Measurements from ENCODE around the gene TFEB.

Gene TFEB

DNA sequence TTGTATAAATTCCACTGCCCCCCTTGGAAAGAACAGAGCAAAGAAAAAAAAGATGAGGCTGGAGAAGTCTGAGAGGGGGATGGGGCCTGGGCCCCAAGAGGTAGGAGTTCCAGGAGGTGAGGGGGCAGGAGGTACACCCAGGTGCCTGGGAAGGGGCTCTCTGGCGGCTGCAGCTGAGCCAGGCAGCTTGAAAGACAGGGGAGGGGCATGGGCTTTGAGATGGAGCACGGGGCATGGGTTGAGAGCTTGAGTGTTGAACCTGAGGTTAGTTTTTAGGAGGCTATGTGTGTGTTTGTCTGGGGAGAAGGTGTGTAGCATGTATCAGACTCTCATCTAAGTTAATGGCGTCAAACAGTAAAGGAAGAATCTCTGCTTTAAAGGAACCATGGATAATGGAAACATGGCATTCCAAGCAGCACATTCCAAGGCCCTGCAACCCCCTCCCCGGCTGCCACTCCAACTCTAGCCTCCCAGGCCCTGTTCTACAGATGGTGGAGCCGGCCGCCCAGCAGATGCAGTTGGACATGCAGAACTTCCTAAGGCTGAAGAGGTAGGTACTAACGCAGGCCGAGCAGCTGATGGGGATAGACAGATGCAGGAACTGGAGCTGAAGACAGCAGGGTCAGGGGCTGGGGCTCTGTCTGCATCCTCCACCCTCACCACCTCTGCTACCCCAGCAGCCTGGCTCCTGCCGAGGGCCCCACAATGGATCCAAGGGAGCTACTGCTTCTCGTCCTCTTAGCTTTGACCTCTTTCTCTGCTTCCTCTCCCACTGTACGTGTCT lies 55.0 kb downstream of the TFEB start:
- H3K9ac ChIP-seq (ENCODE audit: low read length), result no peak overlapping the region
- H3K4me1 ChIP-seq (ENCODE audit: control insufficient read depth, low read depth, low read length), result peaks cover 3% of the 10 kb centered on the region
- no peak overlapping the region for H3K27ac ChIP-seq (ENCODE audit: low read length)
- no peaks in the 10 kb centered on the region for H3K36me3 ChIP-seq (ENCODE audit: control insufficient read depth, low read depth, low read length)
- H3K4me3 ChIP-seq (ENCODE audit: low read length), result no peak overlapping the region
- no peaks in the 10 kb centered on the region for H3K9me3 ChIP-seq (ENCODE audit: control insufficient read depth, low read depth, low read length)
- peaks cover 31% of the 10 kb centered on the region for H3K27me3 ChIP-seq (ENCODE audit: control insufficient read depth, insufficient read depth, low read length)

- peaks cover 31% of the 10 kb centered on the region for H3K27me3 ChIP-seq (ENCODE audit: control insufficient read depth, insufficient read depth, low read length)
- H3K27ac ChIP-seq (ENCODE audit: low read length), result no peak overlapping the region
- H3K9ac ChIP-seq (ENCODE audit: low read length), result no peak overlapping the region
- peaks cover 3% of the 10 kb centered on the region for H3K4me1 ChIP-seq (ENCODE audit: control insufficient read depth, low read depth, low read length)
- no peak overlapping the region for H3K4me3 ChIP-seq (ENCODE audit: low read length)
- no peaks in the 10 kb centered on the region for H3K36me3 ChIP-seq (ENCODE audit: control insufficient read depth, low read depth, low read length)
- H3K9me3 ChIP-seq (ENCODE audit: control insufficient read depth, low read depth, low read length), result no peaks in the 10 kb centered on the region
Measured at GRCh38 chr6:41679696-41680095, 55.7 kb downstream of the TFEB start.

GRCh38 chr6:41678511-41679084 lies 56.8 kb downstream of the TFEB start:
- H3K9ac ChIP-seq (ENCODE audit: low read length), result no peak overlapping the region
- no peak overlapping the region for H3K27ac ChIP-seq (ENCODE audit: low read length)
- peaks cover 25% of the 10 kb centered on the region for H3K27me3 ChIP-seq (ENCODE audit: control insufficient read depth, insufficient read depth, low read length)
- no peak overlapping the region for H3K4me3 ChIP-seq (ENCODE audit: low read length)
- no peaks in the 10 kb centered on the region for H3K9me3 ChIP-seq (ENCODE audit: control insufficient read depth, low read depth, low read length)
- H3K36me3 ChIP-seq (ENCODE audit: control insufficient read depth, low read depth, low read length), result no peaks in the 10 kb centered on the region
- peaks cover 3% of the 10 kb centered on the region for H3K4me1 ChIP-seq (ENCODE audit: control insufficient read depth, low read depth, low read length)

DNA sequence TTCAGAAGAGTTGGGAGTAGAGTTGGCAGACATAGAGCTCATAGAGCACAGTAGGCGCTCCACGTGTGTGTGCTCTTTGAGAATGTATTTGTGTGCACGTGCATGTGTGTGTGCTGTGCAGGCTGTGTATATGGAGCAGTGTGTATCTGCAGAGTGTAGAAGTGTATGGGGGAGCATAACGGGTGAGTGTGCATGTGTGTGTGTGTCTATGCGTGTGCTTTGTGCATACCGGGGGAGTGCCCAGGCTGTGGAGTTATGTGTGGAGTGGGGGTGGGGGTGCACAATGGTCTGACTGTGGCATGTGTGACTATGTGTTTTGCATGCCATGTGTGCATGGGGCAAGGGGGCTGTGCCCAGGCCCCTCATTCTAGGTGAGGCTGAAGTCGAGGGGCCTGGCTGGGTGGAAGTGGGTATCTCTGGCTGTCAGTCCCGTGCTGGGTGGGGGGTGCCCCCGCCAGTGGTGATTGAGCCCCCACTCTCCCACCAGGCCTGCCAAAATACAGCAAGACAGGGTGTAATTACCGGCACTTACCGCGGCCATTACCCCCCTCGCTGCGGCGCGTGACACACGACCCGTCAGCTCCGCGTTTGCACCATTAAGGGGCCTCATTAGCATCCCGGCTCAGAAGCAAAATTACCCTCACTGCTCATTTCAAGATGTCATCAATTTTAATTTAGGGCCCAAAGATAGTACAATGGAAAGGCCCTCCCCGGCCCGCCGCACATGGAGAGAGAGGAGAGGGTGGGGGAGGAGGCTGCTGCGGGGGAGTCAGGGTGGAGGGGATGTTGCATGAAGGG lies 58.1 kb downstream of the TFEB start:
- H3K9ac ChIP-seq (ENCODE audit: low read length), result no peak overlapping the region
- H3K27ac ChIP-seq (ENCODE audit: low read length), result no peak overlapping the region
- no peaks in the 10 kb centered on the region for H3K9me3 ChIP-seq (ENCODE audit: control insufficient read depth, low read depth, low read length)
- peak overlapping the region; percentile 38 for H3K4me3 ChIP-seq (ENCODE audit: low read length)
- peaks cover 16% of the 10 kb centered on the region for H3K27me3 ChIP-seq (ENCODE audit: control insufficient read depth, insufficient read depth, low read length)
- H3K36me3 ChIP-seq (ENCODE audit: control insufficient read depth, low read depth, low read length), result no peaks in the 10 kb centered on the region
- H3K4me1 ChIP-seq (ENCODE audit: control insufficient read depth, low read depth, low read length), result peaks cover 3% of the 10 kb centered on the region

DNA sequence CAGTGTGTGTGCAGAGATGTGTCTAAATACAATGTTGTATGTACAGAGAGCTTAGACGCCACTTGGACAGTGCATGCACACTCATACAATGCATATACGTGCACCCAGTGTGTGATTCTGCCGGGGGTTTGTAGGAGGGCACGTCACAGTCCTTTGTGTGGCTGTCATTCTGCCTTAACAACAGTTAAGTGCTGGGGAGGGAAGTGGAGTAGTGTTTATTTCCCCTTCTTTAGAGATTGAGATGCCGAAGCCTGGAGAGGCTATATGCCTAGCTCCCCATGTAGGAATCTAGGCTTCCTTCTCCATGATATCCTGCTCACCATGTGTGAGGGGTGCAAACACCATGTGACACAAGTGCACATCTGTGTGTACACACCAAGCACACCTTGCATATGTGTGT lies 59.0 kb downstream of the TFEB start:
- H3K4me1 ChIP-seq (ENCODE audit: control insufficient read depth, low read depth, low read length), result no peaks in the 10 kb centered on the region
- no peaks in the 10 kb centered on the region for H3K36me3 ChIP-seq (ENCODE audit: control insufficient read depth, low read depth, low read length)

GRCh38 chr6:41675992-41676391 lies 59.4 kb downstream of the TFEB start:
- Histone ChIP-seq H3K9me3 (ENCODE audit: control insufficient read depth, low read depth, low read length) (no peaks in the 10 kb centered on the region), H3K9ac (ENCODE audit: low read length) (no peak overlapping the region), H3K4me1 (ENCODE audit: control insufficient read depth, low read depth, low read length) (no peaks in the 10 kb centered on the region), H3K27ac (ENCODE audit: low read length) (no peak overlapping the region), H3K36me3 (ENCODE audit: control insufficient read depth, low read depth, low read length) (no peaks in the 10 kb centered on the region), H3K27me3 (ENCODE audit: control insufficient read depth, insufficient read depth, low read length) (peaks cover 18% of the 10 kb centered on the region), H3K4me3 (ENCODE audit: low read length) (no peak overlapping the region)

More for the DNA sequence above, 59.0 kb downstream of the TFEB start:
- H3K4me3 ChIP-seq (ENCODE audit: low read length), result no peak overlapping the region
- H3K9ac ChIP-seq (ENCODE audit: low read length), result no peak overlapping the region
- H3K27ac ChIP-seq (ENCODE audit: low read length), result no peak overlapping the region
- no peaks in the 10 kb centered on the region for H3K9me3 ChIP-seq (ENCODE audit: control insufficient read depth, low read depth, low read length)
- H3K27me3 ChIP-seq (ENCODE audit: control insufficient read depth, insufficient read depth, low read length), result peaks cover 18% of the 10 kb centered on the region

DNA sequence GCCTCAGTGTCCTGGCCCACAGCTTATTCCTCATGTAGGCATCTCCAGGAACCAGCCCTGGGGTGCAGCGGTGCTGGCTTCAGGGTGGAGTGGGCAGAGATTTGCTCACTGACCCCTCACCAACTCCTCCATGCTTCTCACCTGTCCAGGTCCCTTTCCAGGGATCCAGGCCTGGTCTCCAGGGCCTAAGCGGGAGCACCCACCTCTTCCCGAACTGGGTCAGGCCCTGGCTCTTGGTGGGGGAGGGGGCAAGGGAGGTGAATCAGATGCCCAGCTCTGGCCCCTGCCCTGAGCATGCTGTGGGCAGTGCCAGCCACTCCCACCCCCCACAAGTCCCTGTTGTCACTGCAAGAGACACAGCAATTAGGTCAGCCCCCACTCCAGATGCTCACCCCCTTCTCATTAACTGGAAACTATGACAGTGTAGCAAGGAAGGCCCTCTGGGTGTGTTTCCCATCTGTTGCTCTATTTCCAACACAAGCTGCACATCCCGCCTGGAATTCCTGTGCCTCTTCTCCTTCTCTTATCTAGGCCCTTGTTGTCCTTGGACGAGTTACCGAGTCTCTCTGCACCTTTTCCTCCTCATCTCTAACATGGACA lies 60.1 kb downstream of the TFEB start:
- Histone ChIP-seq H3K27ac (ENCODE audit: low read length) (no peak overlapping the region), H3K36me3 (ENCODE audit: control insufficient read depth, low read depth, low read length) (no peaks in the 10 kb centered on the region), H3K27me3 (ENCODE audit: control insufficient read depth, insufficient read depth, low read length) (peaks cover 18% of the 10 kb centered on the region), H3K9ac (ENCODE audit: low read length) (no peak overlapping the region), H3K4me1 (ENCODE audit: control insufficient read depth, low read depth, low read length) (no peaks in the 10 kb centered on the region), H3K4me3 (ENCODE audit: low read length) (no peak overlapping the region), H3K9me3 (ENCODE audit: control insufficient read depth, low read depth, low read length) (no peaks in the 10 kb centered on the region)

GRCh38 chr6:41674231-41675000 lies 61.0 kb downstream of the TFEB start:
- Histone ChIP-seq H3K27ac (ENCODE audit: low read length) (no peak overlapping the region), H3K9ac (ENCODE audit: low read length) (no peak overlapping the region), H3K4me1 (ENCODE audit: control insufficient read depth, low read depth, low read length) (no peaks in the 10 kb centered on the region)

DNA sequence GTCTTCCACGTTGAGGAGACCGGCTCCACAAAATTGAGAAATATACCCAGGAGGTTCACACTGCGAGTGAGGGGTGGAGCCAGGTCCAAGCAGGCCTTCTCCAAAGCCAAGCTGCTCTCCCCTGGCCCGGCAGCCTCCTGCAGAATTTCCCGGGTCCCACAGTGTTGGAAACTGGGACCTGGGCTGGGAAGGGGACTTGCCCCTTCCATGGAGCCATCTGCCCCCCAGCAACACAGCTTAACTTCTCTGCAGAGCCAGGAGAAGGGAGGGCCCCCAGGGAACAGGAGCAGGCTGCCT lies 61.8 kb downstream of the TFEB start:
- Histone ChIP-seq H3K36me3 (ENCODE audit: control insufficient read depth, low read depth, low read length) (no peaks in the 10 kb centered on the region), H3K9me3 (ENCODE audit: control insufficient read depth, low read depth, low read length) (peaks cover 3% of the 10 kb centered on the region), H3K27ac (ENCODE audit: low read length) (no peak overlapping the region), H3K4me1 (ENCODE audit: control insufficient read depth, low read depth, low read length) (no peaks in the 10 kb centered on the region), H3K4me3 (ENCODE audit: low read length) (no peak overlapping the region), H3K9ac (ENCODE audit: low read length) (no peak overlapping the region), H3K27me3 (ENCODE audit: control insufficient read depth, insufficient read depth, low read length) (peaks cover 18% of the 10 kb centered on the region)

More at GRCh38 chr6:41674231-41675000, 61.0 kb downstream of the TFEB start:
- H3K36me3 ChIP-seq (ENCODE audit: control insufficient read depth, low read depth, low read length), result no peaks in the 10 kb centered on the region
- H3K9me3 ChIP-seq (ENCODE audit: control insufficient read depth, low read depth, low read length), result no peaks in the 10 kb centered on the region
- H3K27me3 ChIP-seq (ENCODE audit: control insufficient read depth, insufficient read depth, low read length), result peaks cover 18% of the 10 kb centered on the region
- no peak overlapping the region for H3K4me3 ChIP-seq (ENCODE audit: low read length)

DNA sequence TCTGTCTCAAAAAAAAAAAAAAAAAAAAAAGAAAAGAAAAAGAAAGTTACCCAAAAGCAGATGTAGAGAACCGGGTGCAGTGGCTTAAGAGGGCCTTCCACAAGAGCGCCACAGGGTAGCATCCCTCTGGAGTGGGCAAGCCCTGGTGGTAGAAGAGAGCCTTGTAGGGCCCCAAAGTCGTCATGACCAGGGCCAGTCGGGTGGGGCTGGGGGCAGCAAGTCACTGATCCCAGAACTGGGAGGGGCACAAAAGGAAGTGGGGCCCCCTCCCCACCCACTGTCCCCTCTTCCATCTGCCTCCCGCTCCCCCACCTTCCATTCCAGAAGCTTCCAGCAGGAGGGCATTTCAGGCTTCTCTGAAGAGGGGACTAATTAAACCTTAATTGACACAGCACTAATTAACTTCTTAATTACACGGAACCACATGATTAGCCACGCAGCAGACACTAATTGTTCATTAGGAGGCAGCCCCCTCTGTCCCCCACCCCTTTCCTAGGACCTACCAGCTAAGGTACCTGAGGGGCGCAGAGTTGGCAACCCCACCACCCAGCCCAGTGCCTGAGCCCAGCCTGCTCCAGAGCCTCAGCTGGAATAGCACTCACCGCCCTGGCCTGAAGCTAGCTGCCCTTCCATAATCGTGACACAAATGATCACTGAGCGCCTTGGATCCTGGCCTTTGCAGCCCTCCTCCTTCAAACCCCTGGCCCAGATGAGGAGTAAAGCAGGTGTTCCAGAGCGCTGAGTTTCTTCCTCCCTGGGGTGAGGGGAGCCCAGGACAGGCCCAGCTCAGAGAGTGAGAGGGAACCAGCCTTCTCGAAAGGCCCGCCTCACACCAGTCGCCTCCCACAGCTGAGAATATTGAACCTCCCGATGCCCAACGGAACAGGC lies 62.3 kb downstream of the TFEB start:
- H3K27me3 ChIP-seq (ENCODE audit: control insufficient read depth, insufficient read depth, low read length), result peaks cover 17% of the 10 kb centered on the region
- no peak overlapping the region for H3K9ac ChIP-seq (ENCODE audit: low read length)
- no peaks in the 10 kb centered on the region for H3K36me3 ChIP-seq (ENCODE audit: control insufficient read depth, low read depth, low read length)
- no peaks in the 10 kb centered on the region for H3K4me1 ChIP-seq (ENCODE audit: control insufficient read depth, low read depth, low read length)
- no peak overlapping the region for H3K27ac ChIP-seq (ENCODE audit: low read length)
- no peak overlapping the region for H3K4me3 ChIP-seq (ENCODE audit: low read length)
- H3K9me3 ChIP-seq (ENCODE audit: control insufficient read depth, low read depth, low read length), result peaks cover 3% of the 10 kb centered on the region
